Liver (tissue), 3 donors: Measurements from ENCODE around the gene ADCY7.

Experiments used
- CTCF ChIP-seq: fragments of 150-350 bp; IDR thresholded peaks from 2 replicates; pipeline ENCODE4 v1.5.1; 2017; ENCODE audit warnings: improper control_type of control experiment, low read depth, low read length; ENCODE audit not compliant: missing input control
- FOXA1 ChIP-seq: IDR thresholded peaks from 2 replicates; pipeline ENCODE4 v1.6.1; 2016; ENCODE audit warnings: antibody characterized with exemption
- HNF4A ChIP-seq, 2 donors: conservative IDR thresholded peaks; 2 replicates each; pipeline ENCODE4 v1.6.1; 2016; ENCODE audit warnings: antibody characterized with exemption in 2 of 2, mild to moderate bottlenecking in 2 of 2
- JUND ChIP-seq, 2 donors: IDR thresholded peaks; 2 replicates each; pipeline ENCODE4 v1.6.1; 2016; ENCODE audit warnings: antibody characterized with exemption in 2 of 2
- RAD21 ChIP-seq, 2 donors: IDR thresholded peaks; 2 replicates each; pipeline ENCODE4 v1.6.1; 2016; ENCODE audit warnings: antibody characterized with exemption in 2 of 2, mild to moderate bottlenecking in 2 of 2
- REST ChIP-seq: IDR thresholded peaks from 2 replicates; pipeline ENCODE4 v1.6.1; 2016; ENCODE audit warnings: antibody characterized with exemption, mild to moderate bottlenecking
- SP1 ChIP-seq: IDR thresholded peaks from 2 replicates; pipeline ENCODE4 v1.6.1; 2018; ENCODE audit warnings: antibody characterized with exemption, mild to moderate bottlenecking
- TAF1 ChIP-seq: conservative IDR thresholded peaks from 2 replicates; pipeline ENCODE4 v1.6.1; 2016; ENCODE audit warnings: antibody characterized with exemption, mild to moderate bottlenecking
- YY1 ChIP-seq: IDR thresholded peaks from 2 replicates; pipeline ENCODE4 v1.6.1; 2016; ENCODE audit warnings: antibody characterized with exemption, mild to moderate bottlenecking
- ZBTB33 ChIP-seq: IDR thresholded peaks from 2 replicates; pipeline ENCODE4 v1.6.1; 2016; ENCODE audit warnings: antibody characterized with exemption
- TF ChIP-seq, protein P1 (sequence below): IDR thresholded peaks from 2 replicates; pipeline ENCODE4 v1.6.1; 2016; ENCODE audit warnings: antibody characterized with exemption
- TF ChIP-seq, protein P2 (sequence below): IDR thresholded peaks from 2 replicates; pipeline ENCODE4 v1.6.1; 2016; ENCODE audit warnings: antibody characterized with exemption
- donor health status: healthy.
- donor health status: healthy.

- TF ChIP-seq FOXA1 (no peak), CTCF (no peak), REST (no peak), SP1 (no peak), TAF1 (no peak), YY1 (no peak), RAD21 (IDR thresholded peaks at IDR 0.05) (no peak), JUND (IDR thresholded peaks at IDR 0.05) (no peak), ZBTB33 (no peak), HNF4A (conservative IDR thresholded peaks at IDR 0.05) (no peak)
- TF ChIP-seq, protein P1, sequence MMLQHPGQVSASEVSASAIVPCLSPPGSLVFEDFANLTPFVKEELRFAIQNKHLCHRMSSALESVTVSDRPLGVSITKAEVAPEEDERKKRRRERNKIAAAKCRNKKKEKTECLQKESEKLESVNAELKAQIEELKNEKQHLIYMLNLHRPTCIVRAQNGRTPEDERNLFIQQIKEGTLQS = no peak
- TF ChIP-seq, protein P2, sequence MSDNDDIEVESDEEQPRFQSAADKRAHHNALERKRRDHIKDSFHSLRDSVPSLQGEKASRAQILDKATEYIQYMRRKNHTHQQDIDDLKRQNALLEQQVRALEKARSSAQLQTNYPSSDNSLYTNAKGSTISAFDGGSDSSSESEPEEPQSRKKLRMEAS = no peak
These were observed 19.8 kb upstream of the ADCY7 start for GRCh38 chr16:50246299-50247122.
